Liver (tissue), 9 donors: ENCODE data around the gene MYOZ1. TPM values are rescaled to one million over a fixed set of nuclear protein-coding genes. Genes with fewer than 3 reads are reported as not detected.

Experiments
- DNase-seq: peaks from one replicate; pipeline ENCODE4 v3.0.0-alpha.2; 2017; ENCODE audit warnings: low spot score
- H3K27ac ChIP-seq, 2 donors: one replicate each; pipeline ENCODE4 v1.7.0; 2013; ENCODE audit warnings: inconsistent platforms in 2 of 2, low read length in 2 of 2, control low read depth in 1 of 2, low read depth in 1 of 2, mild to moderate bottlenecking in 1 of 2
- H3K27me3 ChIP-seq, 4 donors: one replicate each; pipeline versions ENCODE4 v1.6.1 to v1.7.0; 2013; ENCODE audit warnings: low read length in 3 of 4, inconsistent platforms in 1 of 4, mild to moderate bottlenecking in 1 of 4, moderate library complexity in 1 of 4; ENCODE audit not compliant: control insufficient read depth in 4 of 4, insufficient read depth in 4 of 4
- H3K36me3 ChIP-seq, 4 donors: one replicate each; pipeline versions ENCODE4 v1.6.1 to v1.7.0; 2013; ENCODE audit warnings: low read length in 3 of 4, mild to moderate bottlenecking in 3 of 4, low read depth in 1 of 4, moderate library complexity in 1 of 4; ENCODE audit not compliant: control insufficient read depth in 4 of 4, insufficient read depth in 3 of 4
- H3K4me1 ChIP-seq, 4 donors: one replicate each; pipeline versions ENCODE4 v1.6.1 to v1.7.0; 2013; ENCODE audit warnings: low read length in 3 of 4, mild to moderate bottlenecking in 3 of 4, moderate library complexity in 1 of 4; ENCODE audit not compliant: control insufficient read depth in 4 of 4, insufficient read depth in 4 of 4
- H3K4me3 ChIP-seq, 3 donors: one replicate each; pipeline versions ENCODE4 v1.6.1 to v1.7.0; 2013; ENCODE audit warnings: low read length in 3 of 3, control low read depth in 1 of 3, low read depth in 1 of 3, mild to moderate bottlenecking in 1 of 3
- H3K9ac ChIP-seq, 2 donors: one replicate each; pipeline ENCODE4 v1.7.0; 2013; ENCODE audit warnings: low read length in 2 of 2, mild to moderate bottlenecking in 2 of 2, moderate library complexity in 2 of 2, control low read depth in 1 of 2, low read depth in 1 of 2
- H3K9me3 ChIP-seq, 4 donors: one replicate each; pipeline versions ENCODE4 v1.6.1 to v1.7.0; 2013; ENCODE audit warnings: low read length in 3 of 4; ENCODE audit not compliant: control insufficient read depth in 4 of 4
- ATF3 ChIP-seq: IDR thresholded peaks from 2 replicates; pipeline ENCODE4 v1.6.1; 2016; ENCODE audit warnings: antibody characterized with exemption
- EGR1 ChIP-seq, 2 donors: IDR thresholded peaks; 2 replicates each; pipeline ENCODE4 v1.6.1; 2016 to 2018; ENCODE audit warnings: antibody characterized with exemption in 2 of 2, low read depth in 2 of 2
- FOXA1 ChIP-seq: IDR thresholded peaks from 2 replicates; pipeline ENCODE4 v1.6.1; 2016; ENCODE audit warnings: antibody characterized with exemption
- FOXA2 ChIP-seq: IDR thresholded peaks from 2 replicates; pipeline ENCODE4 v1.6.1; 2016; ENCODE audit warnings: antibody characterized with exemption
- GABPA ChIP-seq, 2 donors: IDR thresholded peaks in 1 of 2; conservative IDR thresholded peaks in 1 of 2; 2 replicates each; pipeline ENCODE4 v1.6.1; 2016; ENCODE audit warnings: antibody characterized with exemption in 2 of 2, mild to moderate bottlenecking in 1 of 2, moderate library complexity in 1 of 2
- HNF4A ChIP-seq, 2 donors: conservative IDR thresholded peaks; 2 replicates each; pipeline ENCODE4 v1.6.1; 2016; ENCODE audit warnings: antibody characterized with exemption in 2 of 2, mild to moderate bottlenecking in 2 of 2
- HNF4G ChIP-seq: IDR thresholded peaks from 2 replicates; pipeline ENCODE4 v1.6.1; 2016; ENCODE audit warnings: antibody characterized with exemption
- JUND ChIP-seq, 2 donors: IDR thresholded peaks; 2 replicates each; pipeline ENCODE4 v1.6.1; 2016; ENCODE audit warnings: antibody characterized with exemption in 2 of 2
- NR2F2 ChIP-seq: IDR thresholded peaks from 2 replicates; pipeline ENCODE4 v1.6.1; 2016; ENCODE audit warnings: antibody characterized with exemption
- RAD21 ChIP-seq, 2 donors: IDR thresholded peaks; 2 replicates each; pipeline ENCODE4 v1.6.1; 2016; ENCODE audit warnings: antibody characterized with exemption in 2 of 2, mild to moderate bottlenecking in 2 of 2
- REST ChIP-seq: IDR thresholded peaks from 2 replicates; pipeline ENCODE4 v1.6.1; 2016; ENCODE audit warnings: antibody characterized with exemption, mild to moderate bottlenecking
- RXRA ChIP-seq, 2 donors: IDR thresholded peaks; 2 replicates each; pipeline ENCODE4 v1.6.1; 2017 to 2018; ENCODE audit warnings: antibody characterized with exemption in 2 of 2, mild to moderate bottlenecking in 1 of 2
- SP1 ChIP-seq: IDR thresholded peaks from 2 replicates; pipeline ENCODE4 v1.6.1; 2018; ENCODE audit warnings: antibody characterized with exemption, mild to moderate bottlenecking
- TAF1 ChIP-seq: conservative IDR thresholded peaks from 2 replicates; pipeline ENCODE4 v1.6.1; 2016; ENCODE audit warnings: antibody characterized with exemption, mild to moderate bottlenecking
- YY1 ChIP-seq: IDR thresholded peaks from 2 replicates; pipeline ENCODE4 v1.6.1; 2016; ENCODE audit warnings: antibody characterized with exemption, mild to moderate bottlenecking
- ZBTB33 ChIP-seq: IDR thresholded peaks from 2 replicates; pipeline ENCODE4 v1.6.1; 2016; ENCODE audit warnings: antibody characterized with exemption
- WGBS: extraction: QIAGEN DNeasy Blood & Tissue Kit; methylation state at CpG from one replicate; pipeline ENCODE4 v1.1.7; 2013; 5-methylcytosine and 5-hydroxymethylcytosine counted together
- polyA plus RNA-seq, 2 donors: library from polyadenylated mRNA; stranded (reverse) in 1 of 2; unstranded in 1 of 2; fragments of 200-250 nt in 1 of 2; fragments of >200 nt in 1 of 2; fragmentation: Nextera tagmentation in 1 of 2; extraction: Ambion mirVana in 1 of 2; gene quantifications; one replicate each; pipeline versions ENCODE4 v1.2.1 to v1.2.3, GENCODE V29; 2013 to 2015
- total RNA-seq, 2 donors: library from RNA; depleted of rRNA; stranded (reverse); fragments of >200 nt; gene quantifications; one replicate each; pipeline ENCODE4 v1.2.3, GENCODE V29; 2014
- TF ChIP-seq, protein P1 (sequence below): fragments of 150-350 bp; IDR thresholded peaks from 2 replicates; pipeline ENCODE4 v1.5.1; 2017; ENCODE audit warnings: improper control_type of control experiment, low read depth, low read length; ENCODE audit not compliant: missing input control
- TF ChIP-seq, protein P2 (sequence below): IDR thresholded peaks from 2 replicates; pipeline ENCODE4 v1.6.1; 2016; ENCODE audit warnings: antibody characterized with exemption
- donor health status: healthy.
- donor health status: healthy.
- donor health status: healthy.
- donor health status: healthy.
- donor health status: healthy.

The MYOZ1 gene
- total and polyA plus RNA-seq, 4 donors: 0.14 to 0.23 (median 0.17) TPM; not detected in 1

DNA sequence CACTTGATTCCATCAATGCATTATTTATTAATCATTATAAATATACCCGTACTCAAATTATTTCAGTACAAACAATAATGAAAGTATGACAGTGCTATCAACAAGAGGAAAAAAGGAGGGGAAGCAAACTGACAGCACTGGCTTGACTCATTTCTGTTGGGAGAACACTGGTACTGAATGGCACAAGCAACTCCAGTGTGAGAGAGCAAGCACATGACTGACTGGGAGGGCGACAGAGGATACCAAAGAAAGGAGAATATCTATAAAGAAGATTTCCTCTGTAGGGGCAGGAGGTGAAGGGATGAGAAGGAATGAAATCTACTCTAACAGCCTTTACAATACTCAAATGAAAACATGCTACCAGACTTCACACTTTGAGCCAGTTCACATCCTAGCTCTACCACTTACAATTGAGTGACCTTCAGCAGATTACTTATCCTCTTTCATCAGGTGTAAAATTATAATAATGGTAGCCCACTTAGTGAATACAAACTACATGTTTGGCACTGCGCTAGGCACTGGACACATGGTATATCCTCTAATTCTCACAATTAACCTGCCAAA is 51.6 kb downstream of the MYOZ1 start (continued):
- no peak for TF ChIP-seq REST

DNA sequence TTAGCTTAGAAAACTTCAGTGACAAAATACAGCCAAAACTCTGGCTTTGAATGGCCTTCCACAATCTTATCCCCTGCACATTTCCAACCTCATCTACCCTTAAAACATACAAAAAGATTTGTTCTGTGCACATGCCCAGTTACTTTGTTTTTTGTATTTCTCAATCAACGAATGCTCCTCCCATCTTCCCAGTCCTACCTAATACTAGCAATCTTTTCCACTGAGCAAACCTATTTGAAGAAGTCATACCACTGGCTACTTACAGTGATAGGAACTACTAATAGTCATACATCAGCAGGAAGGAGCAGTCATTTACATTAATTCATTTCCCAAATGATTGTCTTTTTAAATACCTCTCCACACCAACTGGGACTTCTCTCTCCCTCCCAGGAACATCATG is 52.6 kb downstream of the MYOZ1 start:
- TF ChIP-seq GABPA (IDR thresholded peaks at IDR 0.05 in 1 of 2, conservative IDR thresholded peaks at IDR 0.05 in 1 of 2): no peak
- peak; percentile 27 for TF ChIP-seq ZBTB33
- TF ChIP-seq RAD21 (IDR thresholded peaks at IDR 0.05): no peak
- TF ChIP-seq SP1: peak; percentile 54
- peak; percentile 37 to 43 for TF ChIP-seq RXRA (IDR thresholded peaks at IDR 0.05)
- TF ChIP-seq FOXA1: no peak
- no peak for TF ChIP-seq YY1
- TF ChIP-seq EGR1 (IDR thresholded peaks at IDR 0.05; ENCODE audit: low read depth in 2 of 2): no peak
- TF ChIP-seq, protein P1, sequence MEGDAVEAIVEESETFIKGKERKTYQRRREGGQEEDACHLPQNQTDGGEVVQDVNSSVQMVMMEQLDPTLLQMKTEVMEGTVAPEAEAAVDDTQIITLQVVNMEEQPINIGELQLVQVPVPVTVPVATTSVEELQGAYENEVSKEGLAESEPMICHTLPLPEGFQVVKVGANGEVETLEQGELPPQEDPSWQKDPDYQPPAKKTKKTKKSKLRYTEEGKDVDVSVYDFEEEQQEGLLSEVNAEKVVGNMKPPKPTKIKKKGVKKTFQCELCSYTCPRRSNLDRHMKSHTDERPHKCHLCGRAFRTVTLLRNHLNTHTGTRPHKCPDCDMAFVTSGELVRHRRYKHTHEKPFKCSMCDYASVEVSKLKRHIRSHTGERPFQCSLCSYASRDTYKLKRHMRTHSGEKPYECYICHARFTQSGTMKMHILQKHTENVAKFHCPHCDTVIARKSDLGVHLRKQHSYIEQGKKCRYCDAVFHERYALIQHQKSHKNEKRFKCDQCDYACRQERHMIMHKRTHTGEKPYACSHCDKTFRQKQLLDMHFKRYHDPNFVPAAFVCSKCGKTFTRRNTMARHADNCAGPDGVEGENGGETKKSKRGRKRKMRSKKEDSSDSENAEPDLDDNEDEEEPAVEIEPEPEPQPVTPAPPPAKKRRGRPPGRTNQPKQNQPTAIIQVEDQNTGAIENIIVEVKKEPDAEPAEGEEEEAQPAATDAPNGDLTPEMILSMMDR: no peak
- TF ChIP-seq NR2F2: no peak
- TF ChIP-seq HNF4A (conservative IDR thresholded peaks at IDR 0.05): peak; percentile 41 to 60
- TF ChIP-seq, protein P2, sequence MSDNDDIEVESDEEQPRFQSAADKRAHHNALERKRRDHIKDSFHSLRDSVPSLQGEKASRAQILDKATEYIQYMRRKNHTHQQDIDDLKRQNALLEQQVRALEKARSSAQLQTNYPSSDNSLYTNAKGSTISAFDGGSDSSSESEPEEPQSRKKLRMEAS: no peak
- no peak for TF ChIP-seq HNF4G
- peak; percentile 39 to 64 for TF ChIP-seq JUND (IDR thresholded peaks at IDR 0.05)
- no peak for TF ChIP-seq REST
- no peak for TF ChIP-seq FOXA2
- no peak for TF ChIP-seq TAF1
- TF ChIP-seq ATF3: peak; percentile 34

More for the DNA sequence above, 52.6 kb downstream of the MYOZ1 start:
- Histone ChIP-seq H3K27ac (no peak overlapping the region), H3K9me3 (peaks cover 0 to 2% (median 0%) of the 10 kb centered on the region in 4 donors), H3K4me1 (peaks cover 8 to 26% (median 23%) of the 10 kb centered on the region in 4 donors), H3K27me3 (no peaks in the 10 kb centered on the region), H3K9ac (no peak overlapping the region), H3K4me3 (no peak overlapping the region), H3K36me3 (no peaks in the 10 kb centered on the region)
- no peak for DNase-seq
- WGBS: 34% methylated on average over 1 of the region's 1 CpG
